SJCRH30 (cell line): ENCODE results near the gene BCL10. TPM values are rescaled to one million over a fixed set of nuclear protein-coding genes. Genes with fewer than 3 reads are reported as not detected.
"Not testable (repeated sequence)": the region's sequence is repeated elsewhere in the genome, so short reads cannot be mapped to it uniquely, and the experiment has no call there.

ENCODE experiments used
- DNase-seq, 2 experiments: peaks; one replicate each; pipeline ENCODE4 v3.0.0-alpha.2; 2015 to 2020
- H3K27ac ChIP-seq: fragments of 250-450 bp; sonication (Bioruptor Pico); 2 replicates; pipeline ENCODE4 v1.5.1; 2020; ENCODE audit warnings: mild to moderate bottlenecking, moderate library complexity
- H3K27me3 ChIP-seq: fragments of 250-450 bp; sonication (Bioruptor Pico); 2 replicates; pipeline ENCODE4 v1.5.1; 2020; ENCODE audit warnings: mild to moderate bottlenecking, moderate library complexity
- H3K36me3 ChIP-seq: fragments of 250-450 bp; sonication (Bioruptor Pico); 2 replicates; pipeline ENCODE4 v1.5.1; 2020; ENCODE audit warnings: mild to moderate bottlenecking, moderate library complexity
- H3K4me1 ChIP-seq: fragments of 250-450 bp; sonication (Bioruptor Pico); 2 replicates; pipeline ENCODE4 v1.5.1; 2020; ENCODE audit warnings: mild to moderate bottlenecking, moderate library complexity
- H3K4me3 ChIP-seq: fragments of 250-450 bp; sonication (Bioruptor Pico); 2 replicates; pipeline ENCODE4 v1.5.1; 2020; ENCODE audit warnings: mild to moderate bottlenecking, moderate library complexity
- H3K9me3 ChIP-seq: fragments of 250-450 bp; sonication (Bioruptor Pico); replicated peaks from 2 replicates; pipeline ENCODE4 v1.5.1; 2020; ENCODE audit warnings: mild to moderate bottlenecking, moderate library complexity
- total RNA-seq: library from RNA; depleted of rRNA; stranded (reverse); fragments of >200 nt; shearing (Covaris generic); gene quantifications from 2 replicates; pipeline ENCODE4 v1.2.3, GENCODE V29; 2014

Gene BCL10
- total RNA-seq, 1 experiment from 2014 or later, result 26.6 TPM

DNA sequence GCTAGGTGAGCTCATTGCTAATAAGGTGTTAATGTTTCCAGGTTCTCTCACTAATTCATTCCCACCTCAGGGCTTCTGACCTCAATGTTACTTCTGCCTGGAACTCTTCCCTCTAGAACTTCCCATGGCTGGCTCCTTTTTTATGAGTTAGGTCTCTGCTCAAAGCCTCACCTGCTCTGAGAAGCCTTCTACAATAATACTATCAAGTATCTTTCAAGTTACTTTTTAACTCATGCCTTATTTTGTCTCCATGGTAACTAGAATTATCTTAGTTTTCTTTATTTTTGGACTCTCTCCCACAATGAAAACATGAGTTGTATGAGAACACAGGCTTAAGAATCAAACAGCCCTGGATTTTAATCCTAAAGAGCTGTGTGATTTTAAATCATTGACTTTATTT lies 13.4 kb downstream of the BCL10 start:
- Histone ChIP-seq H3K4me3 (no peak overlapping the region), H3K27me3 (no peaks in the 10 kb centered on the region), H3K9me3 (peaks cover 8% of the 10 kb centered on the region; the same call in 1 of the 2 replicates), H3K36me3 (peaks cover 23% of the 10 kb centered on the region), H3K4me1 (peaks cover 4% of the 10 kb centered on the region; the same call in 1 of the 2 replicates), H3K27ac (no peak overlapping the region)
- no peak for DNase-seq

DNA sequence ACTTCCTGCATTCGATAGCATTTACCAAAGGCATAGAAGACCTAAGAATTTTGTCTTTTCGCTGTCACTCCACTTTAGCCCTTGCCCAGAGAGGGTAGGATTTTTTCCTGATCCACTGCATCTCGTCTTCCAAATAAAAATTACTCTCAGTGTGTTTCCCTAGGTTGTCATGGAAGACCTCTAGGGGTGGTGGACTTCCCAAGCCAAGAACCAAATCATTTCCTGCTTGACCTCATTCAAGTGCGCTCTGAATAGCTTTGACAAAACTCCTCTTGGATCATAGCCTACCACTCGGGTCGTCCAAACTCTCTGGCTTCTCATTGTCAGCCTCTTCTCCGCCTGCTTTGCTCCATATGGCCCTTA lies 16.5 kb downstream of the BCL10 start:
- H3K27ac ChIP-seq, result no peak overlapping the region
- H3K4me1 ChIP-seq, result peaks cover 4% of the 10 kb centered on the region; the same call in 1 of the 2 replicates
- peaks cover 25% of the 10 kb centered on the region for H3K36me3 ChIP-seq
- peaks cover 8% of the 10 kb centered on the region; the same call in 1 of the 2 replicates for H3K9me3 ChIP-seq
- H3K27me3 ChIP-seq, result no peaks in the 10 kb centered on the region
- peak overlapping the region; percentile 81 for H3K4me3 ChIP-seq
- no peak for DNase-seq

- peak within 1 kb of the TSS; percentile 81 for H3K4me3 ChIP-seq
- peak within 1 kb of the TSS; percentile 46 for H3K27ac ChIP-seq
- H3K9me3 ChIP-seq, result peaks cover 8% of the 10 kb centered on the region; the same call in 1 of the 2 replicates
- H3K36me3 ChIP-seq, result peaks cover 26% of the 10 kb centered on the region
- DNase-seq, result peak; percentile 95 to 96
- no peaks in the 10 kb centered on the region for H3K27me3 ChIP-seq
- peaks cover 4% of the 10 kb centered on the region; the same call in 1 of the 2 replicates for H3K4me1 ChIP-seq
These were observed 17.1 kb downstream of the BCL10 start, which contains the start of gene C1orf52 for GRCh38 chr1:85259118-85259911. TSS of gene C1orf52 (minus strand) at chr1:85259662. CDS start at chr1:85259633, 29 bp downstream.

GRCh38 chr1:85258536-85259117 lies 17.8 kb downstream of the BCL10 start:
- Histone ChIP-seq H3K4me1 (peaks cover 4% of the 10 kb centered on the region; the same call in 1 of the 2 replicates), H3K9me3 (peaks cover 8% of the 10 kb centered on the region; the same call in 1 of the 2 replicates), H3K27me3 (no peaks in the 10 kb centered on the region), H3K36me3 (peaks cover 24% of the 10 kb centered on the region), H3K27ac (peak overlapping the region; percentile 46), H3K4me3 (peak overlapping the region; percentile 81)
- no peak for DNase-seq

GRCh38 chr1:85249042-85249441 lies 27.4 kb downstream of the BCL10 start:
- not testable (repeated sequence) for H3K27ac ChIP-seq, H3K27me3 ChIP-seq, DNase-seq, H3K9me3 ChIP-seq, H3K4me3 ChIP-seq
- Histone ChIP-seq H3K4me1 (peaks cover 19% of the 10 kb centered on the region), H3K36me3 (peaks cover 23% of the 10 kb centered on the region)

GRCh38 chr1:85245891-85246290 lies 30.5 kb downstream of the BCL10 start:
- H3K9me3 ChIP-seq, result no peaks in the 10 kb centered on the region
- H3K4me3 ChIP-seq, result no peak overlapping the region
- no peak overlapping the region for H3K27ac ChIP-seq
- H3K4me1 ChIP-seq, result peaks cover 34% of the 10 kb centered on the region
- peaks cover 3% of the 10 kb centered on the region for H3K36me3 ChIP-seq
- no peak for DNase-seq
- no peaks in the 10 kb centered on the region for H3K27me3 ChIP-seq

GRCh38 chr1:85245456-85245855 lies 31.0 kb downstream of the BCL10 start:
- Histone ChIP-seq H3K4me1 (peaks cover 38% of the 10 kb centered on the region), H3K27me3 (no peaks in the 10 kb centered on the region), H3K4me3 (no peak overlapping the region), H3K36me3 (no peaks in the 10 kb centered on the region), H3K9me3 (no peaks in the 10 kb centered on the region), H3K27ac (no peak overlapping the region)
- DNase-seq, result no peak

GRCh38 chr1:85244271-85245061 lies 32.0 kb downstream of the BCL10 start:
- DNase-seq, result peak in 1 of 2 experiments; percentile 41
- peak overlapping the region; percentile 15; the same call in 1 of the 2 replicates for H3K27ac ChIP-seq

GRCh38 chr1:85243372-85243771 lies 33.1 kb downstream of the BCL10 start:
- Histone ChIP-seq H3K4me1 (peaks cover 45% of the 10 kb centered on the region), H3K27ac (no peak overlapping the region; the same call in 1 of the 2 replicates), H3K4me3 (no peak overlapping the region), H3K27me3 (no peaks in the 10 kb centered on the region), H3K9me3 (no peaks in the 10 kb centered on the region), H3K36me3 (no peaks in the 10 kb centered on the region)
- DNase-seq, result peak in 1 of 2 experiments; percentile 64

More at GRCh38 chr1:85244271-85245061, 32.0 kb downstream of the BCL10 start:
- H3K9me3 ChIP-seq, result no peaks in the 10 kb centered on the region
- H3K4me1 ChIP-seq, result peaks cover 45% of the 10 kb centered on the region
- no peaks in the 10 kb centered on the region for H3K27me3 ChIP-seq
- H3K36me3 ChIP-seq, result no peaks in the 10 kb centered on the region
- no peak overlapping the region for H3K4me3 ChIP-seq

DNA sequence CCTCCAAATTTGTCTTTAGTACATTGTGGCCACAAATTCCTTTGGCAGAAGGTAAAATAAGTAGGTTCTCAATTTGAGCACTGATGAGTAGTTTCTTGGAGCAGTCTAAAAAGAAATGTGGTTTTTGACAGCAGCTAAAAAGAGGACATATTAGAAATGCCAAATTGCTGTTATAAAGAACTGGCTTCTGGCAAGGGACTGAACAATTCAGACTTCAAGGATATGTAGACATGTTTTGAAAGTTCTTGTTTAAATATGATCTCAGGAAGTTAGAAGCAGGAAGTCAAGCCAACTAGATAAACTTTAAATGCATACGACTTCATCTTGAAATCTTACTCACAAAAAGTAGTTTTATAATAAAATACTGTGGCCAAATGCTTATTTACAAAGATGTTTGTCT lies 35.8 kb downstream of the BCL10 start:
- no peak for DNase-seq
- Histone ChIP-seq H3K9me3 (no peaks in the 10 kb centered on the region), H3K36me3 (no peaks in the 10 kb centered on the region), H3K4me3 (no peak overlapping the region), H3K4me1 (peaks cover 42% of the 10 kb centered on the region), H3K27ac (peak overlapping the region; percentile 45), H3K27me3 (no peaks in the 10 kb centered on the region)

DNA sequence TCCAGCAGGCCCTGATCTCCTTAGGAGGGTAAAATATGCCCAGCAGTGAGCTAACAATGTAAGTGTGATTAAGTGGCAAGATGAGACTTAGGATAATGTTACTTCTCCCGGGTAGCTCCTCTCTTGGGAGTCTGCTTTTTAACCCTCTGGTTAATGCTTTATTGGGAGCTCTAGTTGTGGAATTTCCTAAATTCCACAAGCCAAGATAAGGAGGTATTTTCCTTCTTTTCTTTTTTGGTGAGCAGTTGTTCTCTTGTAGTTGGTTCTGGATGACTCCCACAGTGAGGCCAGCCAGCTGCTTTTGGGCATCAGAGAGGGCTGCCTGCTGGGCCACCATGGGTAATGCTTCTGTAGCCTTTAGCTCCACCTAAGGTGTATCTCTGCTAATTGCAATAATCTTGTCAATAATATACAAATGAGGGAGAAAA lies 36.2 kb downstream of the BCL10 start:
- Histone ChIP-seq H3K4me3 (no peak overlapping the region), H3K4me1 (peaks cover 38% of the 10 kb centered on the region), H3K9me3 (no peaks in the 10 kb centered on the region), H3K36me3 (no peaks in the 10 kb centered on the region), H3K27me3 (no peaks in the 10 kb centered on the region), H3K27ac (peak overlapping the region; percentile 45)
- DNase-seq, result peak; percentile 89 to 91

DNA sequence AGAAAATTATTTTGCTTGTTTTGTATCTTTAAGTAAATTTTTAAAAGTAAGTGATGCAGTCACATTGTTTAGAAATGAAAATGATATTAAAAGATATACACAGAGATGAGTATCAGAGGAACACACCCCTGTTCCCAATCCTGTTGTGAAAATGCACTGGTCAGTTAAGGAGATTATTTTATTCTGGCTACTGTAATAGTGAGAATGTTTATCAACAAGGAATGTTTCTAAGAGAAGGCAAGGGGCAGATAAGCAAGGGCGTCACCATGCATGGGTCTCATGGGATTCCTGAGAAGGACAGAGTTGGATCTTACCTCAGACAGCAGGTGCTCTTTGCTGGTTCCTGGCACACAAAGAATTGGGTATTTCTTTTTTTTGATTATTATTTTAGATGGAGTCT lies 38.8 kb downstream of the BCL10 start:
- DNase-seq, result no peak
- H3K27ac ChIP-seq, result no peak overlapping the region
- H3K4me3 ChIP-seq, result no peak overlapping the region
- H3K27me3 ChIP-seq, result no peaks in the 10 kb centered on the region
- peaks cover 16% of the 10 kb centered on the region for H3K4me1 ChIP-seq
- H3K36me3 ChIP-seq, result no peaks in the 10 kb centered on the region
- no peaks in the 10 kb centered on the region for H3K9me3 ChIP-seq

DNA sequence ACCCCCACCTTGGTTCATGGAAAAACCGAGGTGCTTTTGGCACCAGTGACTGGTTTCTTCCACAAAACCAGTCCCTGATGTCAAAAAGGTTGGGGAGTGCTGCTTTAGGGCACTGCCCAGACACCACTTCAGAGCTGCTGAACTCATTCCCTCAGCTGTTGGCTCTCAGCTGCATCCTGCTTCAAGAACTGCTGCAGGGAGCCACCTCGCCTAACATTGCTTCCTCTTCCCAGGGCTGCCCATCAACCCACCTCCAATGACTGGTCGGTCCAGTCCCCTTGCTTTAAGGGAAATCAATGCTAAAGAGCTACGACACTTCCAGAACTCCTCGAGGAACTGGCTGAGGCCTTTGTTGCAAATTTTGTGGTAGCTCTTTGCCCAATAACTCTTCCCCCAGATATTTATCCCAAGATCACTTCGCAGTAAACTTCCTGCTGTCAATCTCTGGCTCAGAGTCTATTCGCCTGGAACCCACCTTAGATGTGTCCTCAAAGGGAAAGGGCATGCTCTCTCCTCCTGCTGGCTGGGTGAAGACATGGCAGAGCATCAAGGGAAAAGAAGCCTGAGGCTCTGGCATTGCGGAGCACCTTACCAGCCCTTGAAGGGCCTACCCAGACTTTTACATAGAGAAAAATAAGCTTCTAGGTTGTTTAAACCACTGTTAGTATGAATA lies 46.0 kb downstream of the BCL10 start:
- peaks cover 27% of the 10 kb centered on the region for H3K4me1 ChIP-seq
- H3K27me3 ChIP-seq, result no peaks in the 10 kb centered on the region
- H3K36me3 ChIP-seq, result no peaks in the 10 kb centered on the region
- H3K4me3 ChIP-seq, result peak overlapping the region; percentile 45
- peak overlapping the region; percentile 28; the same call in 1 of the 2 replicates for H3K27ac ChIP-seq
- no peaks in the 10 kb centered on the region for H3K9me3 ChIP-seq
- DNase-seq, result peak; percentile 51 to 68

DNA sequence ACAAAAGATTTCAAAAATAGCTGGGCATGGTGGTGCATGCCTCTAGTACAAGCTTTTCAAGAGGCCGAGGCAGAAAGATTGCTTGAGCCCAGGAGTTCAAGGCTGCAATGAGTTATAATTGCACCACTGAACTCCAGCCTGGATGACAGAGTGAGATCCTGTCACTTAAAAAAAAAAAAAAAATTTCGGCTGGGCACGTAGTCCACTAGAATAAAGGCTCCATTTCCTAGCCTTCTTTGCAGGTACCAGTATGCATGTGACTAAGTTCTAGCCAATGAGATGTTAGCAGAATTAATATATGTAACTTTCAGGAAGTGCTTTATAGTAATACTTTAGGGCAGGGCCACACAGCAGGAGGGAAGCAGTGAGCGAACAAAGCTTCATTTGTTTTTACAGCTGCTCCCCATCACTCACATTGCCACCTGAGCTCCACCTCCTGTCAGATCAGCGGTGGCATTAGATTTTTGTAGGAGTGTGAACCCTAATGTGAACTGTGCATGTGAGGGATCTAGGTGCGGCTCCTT lies 46.8 kb downstream of the BCL10 start:
- peaks cover 35% of the 10 kb centered on the region for H3K4me1 ChIP-seq
- no peaks in the 10 kb centered on the region for H3K9me3 ChIP-seq
- peak overlapping the region; percentile 28; the same call in 1 of the 2 replicates for H3K27ac ChIP-seq
- no peaks in the 10 kb centered on the region for H3K27me3 ChIP-seq
- DNase-seq, result peak; percentile 81 to 89
- peak overlapping the region; percentile 45 for H3K4me3 ChIP-seq
- H3K36me3 ChIP-seq, result no peaks in the 10 kb centered on the region
